AG04450 (cell line): ENCODE measurements around the gene PLA2G6. TPM values are rescaled to one million over a fixed set of nuclear protein-coding genes. Genes with fewer than 3 reads are reported as not detected.

Source experiments
- CTCF ChIA-PET: fragments of 300-600, 350-600 bp; formaldehyde crosslinking; extraction: SDS; loops from one replicate; lab custom pipeline; 2022; ENCODE audit warnings: antibody characterized with exemption, inconsistent platforms; lab: Charles Lee
- POLR2A ChIA-PET: fragments of 350-600 bp; formaldehyde crosslinking; extraction: SDS; loops from one replicate; lab custom pipeline; 2021; ENCODE audit warnings: antibody characterized with exemption, inconsistent platforms; lab: Yijun Ruan, JAX
- DNase-seq: peaks from one replicate; pipeline ENCODE4 v3.0.0-alpha.2; 2011; ENCODE audit warnings: low read depth, low spot score
- H3K27ac ChIP-seq: one replicate; pipeline ENCODE4 v1.5.1; 2012; ENCODE audit warnings: low read depth, low read length, control low read depth
- H3K27me3 ChIP-seq: one replicate; pipeline ENCODE4 v1.6.0; 2012; ENCODE audit warnings: low read length; ENCODE audit not compliant: control insufficient read depth, insufficient read depth
- H3K4me3 ChIP-seq: 2 replicates; pipeline ENCODE4 v1.5.1; 2011; ENCODE audit warnings: mild to moderate bottlenecking, low read depth, low read length, control low read depth
- H3K9me3 ChIP-seq: 2 replicates; pipeline ENCODE4 v1.5.1; 2012; ENCODE audit warnings: low read length; ENCODE audit not compliant: control insufficient read depth, insufficient read depth
- polyA plus RNA-seq: library from polyadenylated mRNA; depleted of rRNA; stranded (reverse); fragments of >200 nt; gene quantifications from 2 replicates; pipeline ENCODE4 v1.2.3, GENCODE V29; 2011
- TF ChIP-seq, protein P1 (sequence below): IDR thresholded peaks from 2 replicates; pipeline ENCODE4 v1.5.1; 2011; ENCODE audit warnings: low read depth, low read length, control low read depth, inconsistent platforms

The PLA2G6 gene
- polyA plus RNA-seq, 1 experiment: 5.0 TPM

GRCh38 chr22:38132136-38132535 lies 49.5 kb downstream of the PLA2G6 start:
- Histone ChIP-seq H3K4me3 (no peak overlapping the region), H3K9me3 (no peaks in the 10 kb centered on the region; the same call in 1 of the 2 replicates), H3K27ac (no peak overlapping the region), H3K27me3 (no peaks in the 10 kb centered on the region)
- TF ChIP-seq, protein P1, sequence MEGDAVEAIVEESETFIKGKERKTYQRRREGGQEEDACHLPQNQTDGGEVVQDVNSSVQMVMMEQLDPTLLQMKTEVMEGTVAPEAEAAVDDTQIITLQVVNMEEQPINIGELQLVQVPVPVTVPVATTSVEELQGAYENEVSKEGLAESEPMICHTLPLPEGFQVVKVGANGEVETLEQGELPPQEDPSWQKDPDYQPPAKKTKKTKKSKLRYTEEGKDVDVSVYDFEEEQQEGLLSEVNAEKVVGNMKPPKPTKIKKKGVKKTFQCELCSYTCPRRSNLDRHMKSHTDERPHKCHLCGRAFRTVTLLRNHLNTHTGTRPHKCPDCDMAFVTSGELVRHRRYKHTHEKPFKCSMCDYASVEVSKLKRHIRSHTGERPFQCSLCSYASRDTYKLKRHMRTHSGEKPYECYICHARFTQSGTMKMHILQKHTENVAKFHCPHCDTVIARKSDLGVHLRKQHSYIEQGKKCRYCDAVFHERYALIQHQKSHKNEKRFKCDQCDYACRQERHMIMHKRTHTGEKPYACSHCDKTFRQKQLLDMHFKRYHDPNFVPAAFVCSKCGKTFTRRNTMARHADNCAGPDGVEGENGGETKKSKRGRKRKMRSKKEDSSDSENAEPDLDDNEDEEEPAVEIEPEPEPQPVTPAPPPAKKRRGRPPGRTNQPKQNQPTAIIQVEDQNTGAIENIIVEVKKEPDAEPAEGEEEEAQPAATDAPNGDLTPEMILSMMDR: no peak
- DNase-seq: no peak
- ChIA-PET CTCF (no interaction called here), POLR2A (no interaction called here)

DNA sequence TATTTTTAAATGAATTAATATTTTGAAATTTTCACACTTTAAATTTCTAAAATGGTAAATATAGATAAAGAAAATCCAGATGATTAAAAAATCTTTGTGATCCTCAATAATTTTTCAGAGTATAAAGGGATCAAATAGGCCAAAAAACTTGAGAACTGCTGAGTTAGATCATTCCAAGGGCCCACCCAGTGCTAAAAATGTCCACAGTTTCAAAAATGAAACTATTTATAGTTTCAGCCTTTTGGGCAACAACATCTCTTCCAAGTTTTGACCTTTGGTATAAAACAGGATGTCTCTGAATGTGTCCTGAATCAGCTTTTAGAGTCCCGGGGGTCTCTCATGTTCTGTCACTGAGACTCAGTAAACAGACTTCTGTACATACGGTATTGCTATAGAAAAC lies 50.2 kb downstream of the PLA2G6 start:
- Histone ChIP-seq H3K4me3 (no peak overlapping the region), H3K27me3 (peaks cover 2% of the 10 kb centered on the region), H3K9me3 (no peaks in the 10 kb centered on the region; the same call in 1 of the 2 replicates), H3K27ac (no peak overlapping the region)
- ChIA-PET CTCF (no interaction called here), POLR2A (no interaction called here)
- TF ChIP-seq, protein P1: no peak
- no peak for DNase-seq

DNA sequence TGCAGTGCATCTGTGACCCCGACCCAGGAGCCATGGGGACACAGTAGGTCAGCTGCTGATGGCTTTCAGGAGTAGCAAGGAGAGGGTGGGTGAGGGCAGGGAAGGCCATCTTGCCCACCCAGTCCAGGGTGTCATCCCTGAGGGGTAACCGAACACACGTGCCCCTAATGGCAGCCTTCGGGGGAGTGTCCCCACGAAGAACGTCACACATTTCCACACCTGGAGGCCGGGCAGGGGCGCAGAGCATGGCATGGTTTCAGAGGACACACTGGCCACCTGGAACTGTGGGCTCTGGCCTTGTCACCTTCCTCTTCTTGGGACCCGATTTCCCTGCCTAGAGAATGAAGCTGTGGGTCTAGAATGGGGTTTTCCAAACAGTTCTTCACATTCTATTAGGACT lies 51.8 kb downstream of the PLA2G6 start:
- H3K27me3 ChIP-seq: peaks cover 2% of the 10 kb centered on the region
- TF ChIP-seq, protein P1: no peak
- H3K4me3 ChIP-seq: no peak overlapping the region
- DNase-seq: no peak
- POLR2A ChIA-PET: no interaction called here
- CTCF ChIA-PET: no interaction called here
- no peaks in the 10 kb centered on the region; the same call in 1 of the 2 replicates for H3K9me3 ChIP-seq
- no peak overlapping the region for H3K27ac ChIP-seq

GRCh38 chr22:38129021-38129420 lies 52.6 kb downstream of the PLA2G6 start:
- CTCF ChIA-PET: no interaction called here

DNA sequence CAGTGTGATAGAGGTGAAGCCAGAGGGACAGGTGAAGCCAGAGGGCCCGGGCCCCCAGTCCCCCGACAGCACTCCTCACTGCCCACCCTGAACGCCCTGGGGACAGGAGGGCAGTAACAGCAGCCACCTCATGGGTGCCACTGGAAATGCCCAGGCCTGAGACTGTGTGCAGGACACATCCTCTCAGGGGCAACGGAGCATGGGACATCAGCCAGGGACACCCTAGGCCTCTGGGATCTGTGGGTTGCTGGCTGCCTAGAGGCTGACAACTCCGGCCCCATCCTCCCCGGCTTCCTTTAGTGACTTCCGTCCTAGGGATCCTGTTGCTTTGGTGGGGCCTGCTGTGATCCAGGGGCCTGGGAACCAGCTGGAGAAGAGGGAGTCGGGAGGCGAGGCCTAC lies 53.8 kb downstream of the PLA2G6 start:
- Histone ChIP-seq H3K27ac (no peak overlapping the region), H3K27me3 (peaks cover 2% of the 10 kb centered on the region), H3K9me3 (no peaks in the 10 kb centered on the region; the same call in 1 of the 2 replicates), H3K4me3 (no peak overlapping the region)
- POLR2A ChIA-PET: no interaction called here
- TF ChIP-seq, protein P1: no peak
- no peak for DNase-seq
- CTCF ChIA-PET: interaction anchor here (1.2 kb wide), 1 partner anchor 13 kb away, joined by 6 read pairs; no protein-coding TSS in a partner anchor

More at GRCh38 chr22:38129021-38129420, 52.6 kb downstream of the PLA2G6 start:
- no peak for DNase-seq
- Histone ChIP-seq H3K27ac (no peak overlapping the region), H3K27me3 (peaks cover 2% of the 10 kb centered on the region), H3K9me3 (no peaks in the 10 kb centered on the region; the same call in 1 of the 2 replicates), H3K4me3 (no peak overlapping the region)
- TF ChIP-seq, protein P1: no peak
- POLR2A ChIA-PET: no interaction called here
